Activated T-helper 2 cell treated with anti-CD3 and anti-CD28 coated beads, Interferon-gamma antibody, Interleukin-2, Interleukin-4, amounts not matched to agents 10 μg/mL and 5 μg/mL and 100 μg/mL, durations not matched to agents 14 hours and 24 hours and 36 hours (primary cell): ENCODE data around the gene TMEM94. TPM values are rescaled to one million over a fixed set of nuclear protein-coding genes. Genes with fewer than 3 reads are reported as not detected.

Experiments used
- DNase-seq: peaks from one replicate; pipeline ENCODE4 v3.0.0; 2021; ENCODE audit warnings: low spot score
- H3K27ac Mint-ChIP-seq: one replicate; pipeline ENCODE4 v1.8.0; 2021; ENCODE audit warnings: mixed read lengths
- H3K27me3 Mint-ChIP-seq: one replicate; pipeline ENCODE4 v1.8.0; 2021; ENCODE audit warnings: low read depth, mixed read lengths
- H3K36me3 Mint-ChIP-seq: one replicate; pipeline ENCODE4 v1.8.0; 2021; ENCODE audit warnings: low read depth, mixed read lengths
- H3K4me1 Mint-ChIP-seq: one replicate; pipeline ENCODE4 v1.8.0; 2021; ENCODE audit warnings: low read depth, mixed read lengths
- H3K4me3 Mint-ChIP-seq: one replicate; pipeline ENCODE4 v1.8.0; 2021; ENCODE audit warnings: low read depth, mild to moderate bottlenecking, moderate library complexity, mixed read lengths
- H3K9me3 Mint-ChIP-seq: one replicate; pipeline ENCODE4 v1.8.0; 2021; ENCODE audit warnings: mixed read lengths
- intact Hi-C: fragments of 100-400 bp; cut with micrococcal nuclease; formaldehyde crosslinking; loops from one replicate; pipeline ENCODE4 v1.15.1; 2023
- total RNA-seq: library from RNA; stranded (reverse); gene quantifications from 2 replicates; pipeline ENCODE4 v1.2.3, GENCODE V29; 2022

TMEM94 gene
- total RNA-seq, 1 donor from 2014 or later = 71.1 TPM

DNA sequence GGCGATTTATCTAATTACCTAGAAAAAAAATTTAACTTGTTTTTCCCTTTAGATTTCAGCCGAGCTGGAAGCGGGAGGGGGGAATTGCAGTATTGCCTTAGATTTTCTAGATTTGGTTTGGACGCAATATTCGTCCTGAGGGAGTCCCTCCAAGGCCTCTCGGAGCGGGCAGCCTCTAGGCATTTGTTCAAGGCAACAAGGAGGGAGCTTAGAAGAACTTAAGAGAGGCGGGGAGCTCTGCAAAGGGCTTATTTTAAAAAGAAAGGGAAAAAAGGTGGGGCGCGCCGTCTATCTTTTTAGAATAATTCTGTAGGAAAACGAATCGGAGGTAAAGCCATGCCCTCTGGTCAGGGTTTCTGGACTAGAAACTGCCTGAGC is 407 bp upstream of the TMEM94 start:
- H3K36me3 Mint-ChIP-seq = peaks cover 3% of the 10 kb centered on the region
- H3K27ac Mint-ChIP-seq = peak overlapping the region; percentile 87
- intact Hi-C loops = loop anchor here (5.0 kb wide), 1 partner anchor 61 kb away; the partner anchor contains the start of genes CASKIN2 and TSEN54

DNA sequence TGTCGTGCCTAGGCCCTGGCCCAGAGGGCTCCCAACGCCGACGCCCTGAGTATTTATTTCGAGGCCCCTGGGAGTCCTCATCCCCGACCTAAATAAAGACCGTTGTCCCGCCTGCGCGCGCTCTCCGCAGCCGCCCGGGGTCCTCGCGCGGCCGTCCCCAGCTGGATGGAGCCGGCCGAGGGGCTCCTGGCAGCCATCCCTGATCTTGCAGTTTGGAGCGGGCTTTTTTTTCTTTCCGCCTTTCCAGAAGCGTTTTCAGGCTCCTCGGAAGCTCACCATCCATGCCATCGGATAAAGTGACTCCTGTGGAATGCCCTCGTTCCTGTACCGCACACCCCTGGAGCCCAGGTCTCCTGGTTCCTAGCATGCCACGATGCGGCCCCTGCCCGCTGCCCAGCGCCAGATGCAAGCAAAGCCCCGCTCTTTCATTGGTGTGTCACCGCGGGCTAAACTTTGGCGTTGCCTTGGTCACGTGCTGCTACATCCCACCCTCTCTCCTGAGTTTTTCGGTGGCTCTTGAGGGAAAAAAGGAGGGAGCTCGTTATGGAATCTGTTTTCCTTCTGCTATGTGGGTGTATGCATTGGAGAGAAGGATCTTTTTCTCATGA is 716 bp downstream of the TMEM94 start:
- DNase-seq = no peak
- Mint-ChIP-seq H3K27me3 (peaks cover 2% of the 10 kb centered on the region), H3K4me3 (peak overlapping the region; percentile 94), H3K27ac (peak overlapping the region; percentile 87), H3K36me3 (peaks cover 3% of the 10 kb centered on the region), H3K4me1 (peaks cover 33% of the 10 kb centered on the region), H3K9me3 (no peaks in the 10 kb centered on the region)
- intact Hi-C loops = loop anchor here (5.0 kb wide), 1 partner anchor 60 kb away; the partner anchor contains the start of genes CASKIN2 and TSEN54

More for the DNA sequence above, 407 bp upstream of the TMEM94 start:
- H3K4me1 Mint-ChIP-seq = peaks cover 33% of the 10 kb centered on the region
- H3K9me3 Mint-ChIP-seq = no peaks in the 10 kb centered on the region
- peak overlapping the region; percentile 94 for H3K4me3 Mint-ChIP-seq
- H3K27me3 Mint-ChIP-seq = peaks cover 2% of the 10 kb centered on the region
- no peak for DNase-seq

DNA sequence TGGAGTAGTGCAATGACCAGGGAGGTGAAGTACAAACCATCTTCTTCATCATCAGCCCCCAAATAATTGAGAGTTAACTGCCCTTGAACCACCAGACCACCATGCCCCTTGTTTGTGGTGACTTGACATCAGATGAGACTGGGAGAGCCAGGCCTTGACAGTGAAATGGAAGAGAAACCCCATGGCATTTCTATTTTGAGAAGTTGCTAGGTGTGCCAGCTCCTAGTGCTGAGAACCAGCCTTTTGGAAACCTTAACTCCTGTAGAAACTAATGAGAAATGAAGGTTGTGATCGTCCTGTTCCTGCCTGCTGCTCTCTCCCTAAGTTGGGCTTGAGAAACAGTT is 2.8 kb downstream of the TMEM94 start:
- no peaks in the 10 kb centered on the region for H3K27me3 Mint-ChIP-seq
- intact Hi-C loops = loop anchor here (5.0 kb wide), 1 partner anchor 58 kb away; the partner anchor contains the start of genes CASKIN2 and TSEN54

DNA sequence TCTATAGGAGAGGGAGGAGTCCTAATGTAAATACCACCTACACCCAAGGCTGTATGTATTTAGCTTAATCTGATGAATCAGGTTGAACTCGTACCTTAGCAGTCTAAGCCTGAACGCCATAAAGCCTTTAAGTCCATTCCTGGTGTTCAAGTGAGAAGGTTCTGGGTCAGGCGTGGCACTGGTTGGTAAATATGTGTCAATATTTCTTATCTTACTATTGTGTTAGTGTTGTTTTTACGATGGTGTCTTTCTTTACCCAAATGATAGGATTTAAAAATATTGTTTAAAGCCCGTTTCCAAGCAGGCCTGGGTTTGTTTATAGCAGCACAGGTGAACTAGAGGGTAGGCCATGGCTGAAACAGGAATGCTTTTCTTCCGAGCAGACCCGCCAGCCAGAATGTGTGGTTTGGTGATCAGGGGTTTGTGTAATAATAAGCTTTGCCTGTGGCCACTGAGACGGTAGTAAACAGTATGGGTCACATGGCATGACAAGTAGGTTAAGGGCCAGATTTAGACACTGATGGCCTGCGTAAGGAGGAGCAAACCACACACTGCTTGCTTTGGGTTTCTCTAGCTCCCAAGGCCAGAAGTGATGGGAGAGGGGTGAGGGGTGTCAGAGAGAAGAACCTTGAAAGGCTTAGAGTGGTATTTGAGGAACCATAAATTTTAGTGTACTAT is 3.3 kb downstream of the TMEM94 start:
- no peaks in the 10 kb centered on the region for H3K9me3 Mint-ChIP-seq
- no peak overlapping the region for H3K27ac Mint-ChIP-seq
- no peak for DNase-seq
- no peaks in the 10 kb centered on the region for H3K27me3 Mint-ChIP-seq
- H3K36me3 Mint-ChIP-seq = peaks cover 3% of the 10 kb centered on the region
- intact Hi-C loops = loop anchor here (5.0 kb wide), 1 partner anchor 58 kb away; the partner anchor contains the start of genes CASKIN2 and TSEN54
- peaks cover 24% of the 10 kb centered on the region for H3K4me1 Mint-ChIP-seq
- H3K4me3 Mint-ChIP-seq = no peak overlapping the region

More for the DNA sequence above, 2.8 kb downstream of the TMEM94 start:
- Mint-ChIP-seq H3K9me3 (no peaks in the 10 kb centered on the region), H3K4me1 (peaks cover 27% of the 10 kb centered on the region), H3K4me3 (no peak overlapping the region), H3K36me3 (peaks cover 3% of the 10 kb centered on the region), H3K27ac (no peak overlapping the region)
- no peak for DNase-seq

DNA sequence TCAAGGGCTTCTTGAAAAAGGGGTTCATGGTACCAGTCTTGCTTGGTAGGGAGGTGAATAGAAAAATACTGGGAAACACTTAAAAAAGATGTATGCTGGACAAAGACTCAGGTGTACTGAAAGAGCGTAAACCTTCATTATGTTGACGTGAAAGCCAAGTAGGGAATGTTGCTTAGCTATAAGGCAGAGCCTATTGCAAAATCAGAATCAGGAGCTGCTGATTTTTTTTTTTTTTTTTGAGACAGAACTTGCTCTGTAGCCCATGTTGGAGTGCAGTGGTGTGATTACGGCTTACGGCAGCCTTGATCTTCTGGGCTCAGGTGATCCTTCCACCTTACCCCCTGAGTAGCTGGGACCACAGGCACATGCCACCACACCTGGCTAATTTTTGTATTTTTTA is 3.9 kb downstream of the TMEM94 start:
- no peaks in the 10 kb centered on the region for H3K9me3 Mint-ChIP-seq
- H3K36me3 Mint-ChIP-seq = peaks cover 3% of the 10 kb centered on the region
- intact Hi-C loops = no loop called here
- no peaks in the 10 kb centered on the region for H3K27me3 Mint-ChIP-seq
- H3K4me1 Mint-ChIP-seq = peaks cover 24% of the 10 kb centered on the region
- DNase-seq = no peak
- no peak overlapping the region for H3K4me3 Mint-ChIP-seq
- no peak overlapping the region for H3K27ac Mint-ChIP-seq

DNA sequence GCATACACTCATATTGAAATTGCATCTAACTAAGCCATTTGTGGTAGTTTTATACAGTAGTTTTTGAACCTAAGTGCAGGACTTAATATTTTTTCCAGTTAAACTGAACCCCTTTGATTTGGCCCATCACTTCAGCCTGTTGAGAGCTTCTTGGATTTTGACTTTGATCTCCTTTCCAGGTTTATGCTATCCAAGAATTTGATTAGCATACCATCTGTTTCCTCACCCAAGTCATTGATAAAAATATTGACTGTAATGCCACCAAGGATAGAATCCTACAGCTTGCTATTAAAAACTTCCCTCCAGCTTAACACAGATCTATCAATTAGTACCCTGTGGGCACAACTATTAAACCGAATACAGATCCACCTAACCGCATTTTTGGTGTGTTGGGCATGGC is 7.2 kb downstream of the TMEM94 start:
- Mint-ChIP-seq H3K36me3 (peaks cover 5% of the 10 kb centered on the region), H3K9me3 (no peaks in the 10 kb centered on the region), H3K4me1 (peaks cover 7% of the 10 kb centered on the region), H3K27me3 (no peaks in the 10 kb centered on the region), H3K27ac (no peak overlapping the region), H3K4me3 (no peak overlapping the region)
- intact Hi-C loops = no loop called here
- DNase-seq = no peak

- Mint-ChIP-seq H3K27ac (no peak overlapping the region), H3K4me1 (no peaks in the 10 kb centered on the region), H3K4me3 (no peak overlapping the region), H3K36me3 (peaks cover 5% of the 10 kb centered on the region), H3K27me3 (no peaks in the 10 kb centered on the region), H3K9me3 (no peaks in the 10 kb centered on the region)
- intact Hi-C loops = no loop called here
- no peak for DNase-seq
These were observed 8.6 kb downstream of the TMEM94 start for GRCh38 chr17:75465039-75465438.

GRCh38 chr17:75468291-75468754 is 11.9 kb downstream of the TMEM94 start:
- no peak overlapping the region for H3K27ac Mint-ChIP-seq
- no peaks in the 10 kb centered on the region for H3K4me1 Mint-ChIP-seq
- DNase-seq = no peak
- H3K9me3 Mint-ChIP-seq = no peaks in the 10 kb centered on the region
- H3K27me3 Mint-ChIP-seq = no peaks in the 10 kb centered on the region
- H3K36me3 Mint-ChIP-seq = peaks cover 19% of the 10 kb centered on the region
- intact Hi-C loops = no loop called here
- H3K4me3 Mint-ChIP-seq = no peak overlapping the region

DNA sequence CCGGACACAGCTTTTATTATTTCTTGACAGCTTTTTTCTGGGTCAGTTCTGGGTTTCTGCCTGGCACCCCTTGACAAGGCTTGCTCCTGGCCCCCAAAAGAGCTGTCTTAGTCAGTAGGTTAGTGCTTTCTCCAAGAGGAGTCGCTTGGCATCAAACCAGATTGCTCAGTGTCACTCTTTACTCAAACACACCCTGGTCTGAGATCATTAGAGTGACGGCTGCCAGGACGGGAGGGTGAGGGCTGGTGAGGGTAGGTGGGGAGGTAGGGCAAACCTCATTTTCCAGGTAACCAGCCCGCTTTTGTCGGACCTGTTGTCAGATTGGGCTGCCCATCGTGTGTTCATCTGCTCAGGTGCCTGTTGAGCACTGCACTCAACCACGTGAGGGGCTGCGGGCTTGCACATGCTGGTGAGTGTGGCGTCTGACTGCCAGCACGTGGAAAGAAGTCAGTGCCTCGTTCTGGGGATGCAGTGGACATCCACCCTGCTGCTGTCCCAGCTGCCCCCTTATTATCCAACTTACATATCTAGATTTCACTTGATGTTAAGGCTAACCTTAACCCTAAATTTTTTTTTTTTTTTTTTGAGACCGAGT is 12.4 kb downstream of the TMEM94 start:
- intact Hi-C loops = no loop called here
- no peak overlapping the region for H3K4me3 Mint-ChIP-seq
- no peaks in the 10 kb centered on the region for H3K9me3 Mint-ChIP-seq
- no peaks in the 10 kb centered on the region for H3K4me1 Mint-ChIP-seq
- peaks cover 19% of the 10 kb centered on the region for H3K36me3 Mint-ChIP-seq
- no peaks in the 10 kb centered on the region for H3K27me3 Mint-ChIP-seq
- DNase-seq = no peak
- H3K27ac Mint-ChIP-seq = no peak overlapping the region

DNA sequence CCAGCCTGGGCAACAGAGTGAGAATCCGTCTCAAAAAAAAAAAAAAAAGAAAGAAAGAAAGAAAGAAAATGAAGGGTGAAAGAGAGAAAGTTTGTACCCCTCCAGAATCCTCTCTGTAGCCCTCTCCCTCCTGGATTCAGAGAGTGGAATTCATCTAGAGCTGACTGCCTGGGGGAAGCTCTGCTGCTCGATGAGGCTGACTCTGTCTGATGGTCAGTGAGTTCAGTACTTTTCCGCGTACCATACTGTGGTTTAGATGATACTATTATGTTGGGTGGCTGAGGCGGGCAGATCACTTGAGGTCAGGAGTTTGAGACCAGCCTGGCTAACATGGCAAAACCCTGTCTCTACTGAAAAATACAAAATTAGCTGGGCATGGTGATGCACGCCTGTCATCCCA is 14.8 kb downstream of the TMEM94 start:
- Mint-ChIP-seq H3K4me1 (no peaks in the 10 kb centered on the region), H3K27ac (no peak overlapping the region), H3K4me3 (no peak overlapping the region), H3K9me3 (no peaks in the 10 kb centered on the region), H3K27me3 (no peaks in the 10 kb centered on the region), H3K36me3 (peaks cover 15% of the 10 kb centered on the region)
- no peak for DNase-seq
- intact Hi-C loops = no loop called here

- no peak overlapping the region for H3K27ac Mint-ChIP-seq
- H3K27me3 Mint-ChIP-seq = no peaks in the 10 kb centered on the region
- H3K9me3 Mint-ChIP-seq = no peaks in the 10 kb centered on the region
- intact Hi-C loops = no loop called here
- DNase-seq = no peak
- H3K4me1 Mint-ChIP-seq = no peaks in the 10 kb centered on the region
- peaks cover 14% of the 10 kb centered on the region for H3K36me3 Mint-ChIP-seq
- H3K4me3 Mint-ChIP-seq = no peak overlapping the region
These were observed 15.7 kb downstream of the TMEM94 start for GRCh38 chr17:75472119-75472518.

DNA sequence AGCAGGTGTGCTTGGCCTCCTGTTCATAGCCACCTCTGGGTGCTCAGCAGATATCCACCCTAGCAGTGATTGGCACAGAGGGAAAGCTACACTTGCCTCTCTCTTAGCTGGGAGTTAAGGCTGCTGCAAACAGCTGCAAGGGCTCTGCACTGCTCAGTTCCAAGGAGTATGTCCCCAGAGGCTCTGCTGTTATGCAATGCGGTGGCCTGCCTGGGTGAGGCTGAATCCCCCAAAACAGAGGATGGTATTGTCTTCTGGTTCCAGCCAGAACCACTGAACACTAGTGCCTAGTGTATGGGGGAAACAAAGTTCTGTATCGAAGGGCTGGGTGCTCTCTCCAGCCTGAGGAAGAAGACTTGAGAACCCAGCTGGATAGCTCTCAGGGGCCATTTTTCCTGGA is 16.8 kb downstream of the TMEM94 start:
- no peaks in the 10 kb centered on the region for H3K27me3 Mint-ChIP-seq
- peaks cover 14% of the 10 kb centered on the region for H3K36me3 Mint-ChIP-seq
- no peaks in the 10 kb centered on the region for H3K9me3 Mint-ChIP-seq
- no peaks in the 10 kb centered on the region for H3K4me1 Mint-ChIP-seq
- H3K4me3 Mint-ChIP-seq = no peak overlapping the region
- DNase-seq = no peak
- intact Hi-C loops = no loop called here
- no peak overlapping the region for H3K27ac Mint-ChIP-seq

DNA sequence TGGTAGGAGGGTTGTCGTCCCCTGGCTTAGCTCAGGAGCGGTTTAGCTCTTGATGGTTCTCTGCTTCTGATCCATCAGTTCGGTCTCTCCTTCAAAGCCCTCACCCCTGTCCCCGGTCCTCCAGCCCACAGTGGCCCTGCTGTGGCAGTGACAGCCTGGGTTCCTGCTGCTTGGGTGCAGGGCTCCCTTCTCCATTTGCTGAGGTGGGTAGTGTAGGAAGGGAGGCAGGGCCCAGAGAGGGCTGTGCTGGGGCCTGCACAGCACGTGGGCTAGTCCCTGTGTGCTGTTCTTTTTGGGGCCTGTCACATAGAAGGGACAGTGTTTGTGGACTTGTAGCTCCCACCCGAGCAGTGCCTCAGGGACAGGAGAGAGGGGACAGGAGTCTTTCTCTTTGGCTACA is 18.3 kb downstream of the TMEM94 start:
- Mint-ChIP-seq H3K27me3 (no peaks in the 10 kb centered on the region), H3K27ac (no peak overlapping the region), H3K4me1 (no peaks in the 10 kb centered on the region), H3K9me3 (no peaks in the 10 kb centered on the region), H3K4me3 (no peak overlapping the region), H3K36me3 (peaks cover 14% of the 10 kb centered on the region)
- DNase-seq = no peak
- intact Hi-C loops = no loop called here
